ENCODE results near the gene SERHL2.
"Not testable (repeated sequence)": the region's sequence is repeated elsewhere in the genome, so short reads cannot be mapped to it uniquely, and the experiment has no call there.

SERHL2 gene

DNA sequence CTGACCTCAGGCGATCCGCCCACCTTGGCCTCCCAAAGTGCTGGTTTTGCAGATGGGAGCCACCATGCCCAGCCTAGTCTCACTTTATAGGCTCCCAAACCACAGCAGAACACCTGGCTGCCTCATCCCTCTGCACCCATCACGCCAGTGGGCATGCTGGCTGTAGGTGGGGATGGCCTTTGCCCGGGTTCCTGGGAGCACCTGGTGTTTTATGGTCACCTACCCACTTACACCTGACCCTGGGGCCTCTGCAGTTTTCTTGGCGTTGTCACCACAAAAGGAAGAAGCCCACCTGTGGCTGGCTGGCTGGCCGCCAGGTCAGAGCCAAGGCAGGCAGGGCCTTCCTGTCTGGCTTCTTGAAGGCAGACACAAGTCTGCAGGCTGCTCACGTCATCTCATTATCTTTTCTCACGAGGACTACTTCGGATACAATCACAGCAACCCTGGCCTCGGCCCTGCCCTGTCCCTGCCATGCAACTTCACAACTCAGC, 42.3 kb upstream of the SERHL2 start:
- Histone ChIP-seq H3K36me3 (ENCODE audit: insufficient read depth, low read length) (peaks cover 5% of the 10 kb centered on the region; the same call in 1 of the 2 replicates), H4K20me1 (ENCODE audit: insufficient read depth, low read length, poor library complexity, severe bottlenecking) (peaks cover 3% of the 10 kb centered on the region), H3K79me2 (ENCODE audit: insufficient read depth, low read length) (peaks cover 11% of the 10 kb centered on the region; the same call in 1 of the 2 replicates), H2AFZ (ENCODE audit: low read length) (no peak overlapping the region), H3K4me2 (ENCODE audit: low read depth, low read length, poor library complexity, severe bottlenecking) (no peak overlapping the region), H3K9me3 (ENCODE audit: insufficient read depth, low read depth, low read length) (no peaks in the 10 kb centered on the region), H3K27me3 (ENCODE audit: insufficient read depth, low read length, poor library complexity, severe bottlenecking) (no peaks in the 10 kb centered on the region), H3K4me1 (ENCODE audit: insufficient read depth, low read length, poor library complexity, severe bottlenecking) (no peaks in the 10 kb centered on the region), H3K9me2 (replicated peaks; ENCODE audit: low read depth, low read length) (no peaks in the 10 kb centered on the region), H3F3A (ENCODE audit: low read depth) (no peaks in the 10 kb centered on the region), H3K9ac (ENCODE audit: low read depth, low read length, poor library complexity, severe bottlenecking) (no peak overlapping the region), H3K4me3 (ENCODE audit: low read length, poor library complexity, severe bottlenecking) (no peak overlapping the region)
- TF ChIP-seq EZH2phosphoT487 (IDR thresholded peaks at IDR 0.05; ENCODE audit: borderline replicate concordance) = no peak
- TF ChIP-seq, protein P1, sequence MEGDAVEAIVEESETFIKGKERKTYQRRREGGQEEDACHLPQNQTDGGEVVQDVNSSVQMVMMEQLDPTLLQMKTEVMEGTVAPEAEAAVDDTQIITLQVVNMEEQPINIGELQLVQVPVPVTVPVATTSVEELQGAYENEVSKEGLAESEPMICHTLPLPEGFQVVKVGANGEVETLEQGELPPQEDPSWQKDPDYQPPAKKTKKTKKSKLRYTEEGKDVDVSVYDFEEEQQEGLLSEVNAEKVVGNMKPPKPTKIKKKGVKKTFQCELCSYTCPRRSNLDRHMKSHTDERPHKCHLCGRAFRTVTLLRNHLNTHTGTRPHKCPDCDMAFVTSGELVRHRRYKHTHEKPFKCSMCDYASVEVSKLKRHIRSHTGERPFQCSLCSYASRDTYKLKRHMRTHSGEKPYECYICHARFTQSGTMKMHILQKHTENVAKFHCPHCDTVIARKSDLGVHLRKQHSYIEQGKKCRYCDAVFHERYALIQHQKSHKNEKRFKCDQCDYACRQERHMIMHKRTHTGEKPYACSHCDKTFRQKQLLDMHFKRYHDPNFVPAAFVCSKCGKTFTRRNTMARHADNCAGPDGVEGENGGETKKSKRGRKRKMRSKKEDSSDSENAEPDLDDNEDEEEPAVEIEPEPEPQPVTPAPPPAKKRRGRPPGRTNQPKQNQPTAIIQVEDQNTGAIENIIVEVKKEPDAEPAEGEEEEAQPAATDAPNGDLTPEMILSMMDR (conservative IDR thresholded peaks at IDR 0.05; ENCODE audit: low read length) = no peak

DNA sequence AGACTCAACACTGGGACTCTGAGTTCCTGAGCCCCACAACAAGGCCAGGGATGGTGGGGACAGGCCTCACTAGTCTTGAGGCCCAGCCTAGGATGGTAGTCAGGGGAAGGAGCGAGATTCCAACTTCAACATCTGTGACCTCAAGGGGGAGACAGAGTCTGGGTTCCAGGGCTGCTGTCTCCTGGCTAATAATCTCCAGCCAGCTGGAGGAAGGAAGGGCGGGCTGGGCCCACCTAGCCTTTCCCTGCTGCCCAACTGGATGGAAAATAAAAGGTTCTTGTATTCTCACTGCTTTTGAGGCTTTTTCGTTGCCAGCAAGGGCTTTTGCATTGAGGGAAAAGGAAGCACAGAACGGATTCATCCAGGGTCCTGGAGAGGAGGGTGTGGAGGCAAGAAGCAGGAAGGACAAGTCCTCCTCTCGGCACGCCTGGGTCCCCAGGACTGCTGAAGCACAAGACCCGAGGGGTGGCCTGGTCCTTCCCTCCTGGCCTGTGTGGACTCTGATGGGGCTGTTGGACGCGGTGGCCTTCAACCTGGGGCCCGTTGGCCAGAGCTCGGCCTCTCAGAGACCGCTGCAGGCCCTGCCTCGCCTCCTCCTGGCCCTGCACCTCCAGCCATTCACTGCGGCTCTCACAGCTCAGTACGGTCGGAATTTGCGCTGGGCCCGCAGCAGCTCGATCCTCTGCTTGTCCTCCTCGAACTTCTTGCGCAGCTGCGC, 41.3 kb upstream of the SERHL2 start:
- TF ChIP-seq, protein P1 (conservative IDR thresholded peaks at IDR 0.05; ENCODE audit: low read length) = 0 out of 2 replicates have a peak, but pooled peaks have one; percentile 14
- H3K4me3 ChIP-seq (ENCODE audit: low read length, poor library complexity, severe bottlenecking); H3K9ac ChIP-seq (ENCODE audit: low read depth, low read length, poor library complexity, severe bottlenecking); H3K9me2 ChIP-seq (replicated peaks; ENCODE audit: low read depth, low read length); H3K27me3 ChIP-seq (ENCODE audit: insufficient read depth, low read length, poor library complexity, severe bottlenecking); H3F3A ChIP-seq (ENCODE audit: low read depth); H4K20me1 ChIP-seq (ENCODE audit: insufficient read depth, low read length, poor library complexity, severe bottlenecking); H3K4me1 ChIP-seq (ENCODE audit: insufficient read depth, low read length, poor library complexity, severe bottlenecking); H3K4me2 ChIP-seq (ENCODE audit: low read depth, low read length, poor library complexity, severe bottlenecking); H3K36me3 ChIP-seq (ENCODE audit: insufficient read depth, low read length); H3K9me3 ChIP-seq (ENCODE audit: insufficient read depth, low read depth, low read length); H2AFZ ChIP-seq (ENCODE audit: low read length): not testable (repeated sequence)
- H3K79me2 ChIP-seq (ENCODE audit: insufficient read depth, low read length) = peaks cover 20% of the 10 kb centered on the region; the same call in 1 of the 2 replicates

DNA sequence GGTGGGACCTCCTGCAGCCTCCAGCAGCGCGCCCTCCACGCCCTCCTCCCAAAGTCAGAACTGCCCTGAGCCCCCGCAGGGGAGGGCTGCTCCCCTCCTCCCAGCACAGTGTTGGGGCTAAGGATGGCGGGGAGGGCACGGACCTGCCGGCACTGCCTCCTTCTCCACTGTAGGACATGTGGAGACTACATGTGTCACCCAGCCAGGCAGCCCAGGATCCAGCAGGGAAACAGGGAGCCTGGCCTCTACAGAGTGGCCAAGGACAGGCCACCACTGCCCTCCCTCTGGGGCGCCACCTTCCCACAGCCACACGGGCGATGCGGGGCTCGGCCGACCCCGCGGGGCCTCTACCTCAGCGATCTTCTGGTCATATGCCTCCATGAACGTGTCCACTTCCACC, 39.4 kb upstream of the SERHL2 start:
- not testable (repeated sequence) for H3F3A ChIP-seq (ENCODE audit: low read depth)

DNA sequence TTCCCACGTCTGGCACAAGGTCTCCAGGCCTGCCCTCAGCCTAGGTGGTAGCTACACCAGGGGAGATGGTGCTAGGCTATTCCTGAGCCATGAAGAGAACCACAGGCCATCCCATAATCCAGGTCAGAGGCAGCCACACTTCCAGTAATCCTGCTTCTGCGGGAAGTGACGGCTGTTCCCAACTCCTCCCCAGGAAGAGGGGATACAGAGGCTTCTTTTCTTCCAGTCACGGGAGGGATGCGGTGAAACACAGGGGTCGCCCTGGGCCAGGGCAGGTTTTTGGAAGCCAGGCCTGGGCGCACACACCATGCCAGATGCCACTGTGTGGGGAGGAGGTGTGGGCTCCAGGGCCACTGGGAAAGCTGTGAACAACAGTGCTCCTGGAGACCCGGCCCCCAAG, 38.5 kb upstream of the SERHL2 start:
- not testable (repeated sequence) for H3K9me3 ChIP-seq (ENCODE audit: insufficient read depth, low read depth, low read length); H3K9ac ChIP-seq (ENCODE audit: low read depth, low read length, poor library complexity, severe bottlenecking); H3F3A ChIP-seq (ENCODE audit: low read depth); H3K36me3 ChIP-seq (ENCODE audit: insufficient read depth, low read length); H2AFZ ChIP-seq (ENCODE audit: low read length); H3K4me3 ChIP-seq (ENCODE audit: low read length, poor library complexity, severe bottlenecking); H3K4me1 ChIP-seq (ENCODE audit: insufficient read depth, low read length, poor library complexity, severe bottlenecking); H3K27me3 ChIP-seq (ENCODE audit: insufficient read depth, low read length, poor library complexity, severe bottlenecking); H3K4me2 ChIP-seq (ENCODE audit: low read depth, low read length, poor library complexity, severe bottlenecking); H3K9me2 ChIP-seq (replicated peaks; ENCODE audit: low read depth, low read length); H4K20me1 ChIP-seq (ENCODE audit: insufficient read depth, low read length, poor library complexity, severe bottlenecking)
- peaks cover 37% of the 10 kb centered on the region; the same call in 1 of the 2 replicates for H3K79me2 ChIP-seq (ENCODE audit: insufficient read depth, low read length)

More for the DNA sequence above, 39.4 kb upstream of the SERHL2 start:
- H4K20me1 ChIP-seq (ENCODE audit: insufficient read depth, low read length, poor library complexity, severe bottlenecking); H3K9me2 ChIP-seq (replicated peaks; ENCODE audit: low read depth, low read length); H3K27me3 ChIP-seq (ENCODE audit: insufficient read depth, low read length, poor library complexity, severe bottlenecking); H3K36me3 ChIP-seq (ENCODE audit: insufficient read depth, low read length); H3K9me3 ChIP-seq (ENCODE audit: insufficient read depth, low read depth, low read length); H3K4me2 ChIP-seq (ENCODE audit: low read depth, low read length, poor library complexity, severe bottlenecking); H3K4me1 ChIP-seq (ENCODE audit: insufficient read depth, low read length, poor library complexity, severe bottlenecking); H3K9ac ChIP-seq (ENCODE audit: low read depth, low read length, poor library complexity, severe bottlenecking); H2AFZ ChIP-seq (ENCODE audit: low read length); H3K4me3 ChIP-seq (ENCODE audit: low read length, poor library complexity, severe bottlenecking): not testable (repeated sequence)
- peaks cover 35% of the 10 kb centered on the region; the same call in 1 of the 2 replicates for H3K79me2 ChIP-seq (ENCODE audit: insufficient read depth, low read length)

All from Loucy (cell line).